Measurements from ENCODE around the gene SEMA5B. TPM values are rescaled to one million over a fixed set of nuclear protein-coding genes. Genes with fewer than 3 reads are reported as not detected.

SEMA5B gene
- polyA plus RNA-seq, 1 of the 3 experiments (the other 2 are of a cell fraction), result 0.43 TPM

- ChIA-PET CTCF (interaction anchor here (0.8 to 13.4 kb wide), 5 partner anchors 8 to 128 kb away, joined by 3 to 342 read pairs (median 5); partner anchors contain the start of gene SEMA5B), POLR2A (no interaction called here)
- 75% methylated on average over 5 of the region's 5 CpGs for WGBS (ENCODE audit: low lambda C conversion rate)
- Histone ChIP-seq H3F3A (replicated peaks; ENCODE audit: insufficient read depth) (no peaks in the 10 kb centered on the region), H3K4me2 (no peak overlapping the region), H3K27me3 (ENCODE audit: insufficient read depth) (peaks cover 28% of the 10 kb centered on the region), H3K9me3 (no peaks in the 10 kb centered on the region), H3K27ac (ENCODE audit: low read depth in 2 of 2, low read length in 1 of 2) (no peak overlapping the region), H3K79me2 (ENCODE audit: insufficient read depth) (no peaks in the 10 kb centered on the region), H2AFZ (ENCODE audit: low read depth) (no peak overlapping the region), H4K20me1 (ENCODE audit: insufficient read depth) (no peaks in the 10 kb centered on the region), H3K4me3 (ENCODE audit: low read depth in 2 of 2, low read length in 1 of 2) (no peak overlapping the region), H3K36me3 (replicated peaks in 1 of 2; ENCODE audit: control insufficient read depth in 1 of 2, insufficient read depth in 2 of 2, low read length in 1 of 2) (no peaks in the 10 kb centered on the region), H3K9ac (no peak overlapping the region), H3K9me2 (no peaks in the 10 kb centered on the region), H3K4me1 (ENCODE audit: control insufficient read depth in 1 of 2, insufficient read depth in 2 of 2, low read depth in 1 of 2, low read length in 1 of 2) (no peaks in the 10 kb centered on the region; a peak in 1 of 4 replicates)
- TF ChIP-seq TAF1 (IDR thresholded peaks at IDR 0.05; ENCODE audit: borderline replicate concordance, low read depth, low read length), result no peak
- no peak for TF ChIP-seq RAD21 (IDR thresholded peaks at IDR 0.05; ENCODE audit: low read length)
- TF ChIP-seq, protein P1, sequence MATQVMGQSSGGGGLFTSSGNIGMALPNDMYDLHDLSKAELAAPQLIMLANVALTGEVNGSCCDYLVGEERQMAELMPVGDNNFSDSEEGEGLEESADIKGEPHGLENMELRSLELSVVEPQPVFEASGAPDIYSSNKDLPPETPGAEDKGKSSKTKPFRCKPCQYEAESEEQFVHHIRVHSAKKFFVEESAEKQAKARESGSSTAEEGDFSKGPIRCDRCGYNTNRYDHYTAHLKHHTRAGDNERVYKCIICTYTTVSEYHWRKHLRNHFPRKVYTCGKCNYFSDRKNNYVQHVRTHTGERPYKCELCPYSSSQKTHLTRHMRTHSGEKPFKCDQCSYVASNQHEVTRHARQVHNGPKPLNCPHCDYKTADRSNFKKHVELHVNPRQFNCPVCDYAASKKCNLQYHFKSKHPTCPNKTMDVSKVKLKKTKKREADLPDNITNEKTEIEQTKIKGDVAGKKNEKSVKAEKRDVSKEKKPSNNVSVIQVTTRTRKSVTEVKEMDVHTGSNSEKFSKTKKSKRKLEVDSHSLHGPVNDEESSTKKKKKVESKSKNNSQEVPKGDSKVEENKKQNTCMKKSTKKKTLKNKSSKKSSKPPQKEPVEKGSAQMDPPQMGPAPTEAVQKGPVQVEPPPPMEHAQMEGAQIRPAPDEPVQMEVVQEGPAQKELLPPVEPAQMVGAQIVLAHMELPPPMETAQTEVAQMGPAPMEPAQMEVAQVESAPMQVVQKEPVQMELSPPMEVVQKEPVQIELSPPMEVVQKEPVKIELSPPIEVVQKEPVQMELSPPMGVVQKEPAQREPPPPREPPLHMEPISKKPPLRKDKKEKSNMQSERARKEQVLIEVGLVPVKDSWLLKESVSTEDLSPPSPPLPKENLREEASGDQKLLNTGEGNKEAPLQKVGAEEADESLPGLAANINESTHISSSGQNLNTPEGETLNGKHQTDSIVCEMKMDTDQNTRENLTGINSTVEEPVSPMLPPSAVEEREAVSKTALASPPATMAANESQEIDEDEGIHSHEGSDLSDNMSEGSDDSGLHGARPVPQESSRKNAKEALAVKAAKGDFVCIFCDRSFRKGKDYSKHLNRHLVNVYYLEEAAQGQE (IDR thresholded peaks at IDR 0.05; ENCODE audit: low read depth, low read length), result no peak
- TF ChIP-seq NRF1 (IDR thresholded peaks at IDR 0.05; ENCODE audit: low read depth, low read length), result no peak
- no peak for DNase-seq
Measured at GRCh38 chr3:123019591-123019990, 8.0 kb downstream of the SEMA5B start.

GRCh38 chr3:123019161-123019560 is 8.4 kb downstream of the SEMA5B start:
- Histone ChIP-seq H2AFZ (ENCODE audit: low read depth) (no peak overlapping the region), H3K4me2 (no peak overlapping the region), H3K9me3 (no peaks in the 10 kb centered on the region), H3K36me3 (replicated peaks in 1 of 2; ENCODE audit: control insufficient read depth in 1 of 2, insufficient read depth in 2 of 2, low read length in 1 of 2) (no peaks in the 10 kb centered on the region), H3K4me1 (ENCODE audit: control insufficient read depth in 1 of 2, insufficient read depth in 2 of 2, low read depth in 1 of 2, low read length in 1 of 2) (no peaks in the 10 kb centered on the region; a peak in 1 of 4 replicates), H3K27ac (ENCODE audit: low read depth in 2 of 2, low read length in 1 of 2) (no peak overlapping the region), H4K20me1 (ENCODE audit: insufficient read depth) (no peaks in the 10 kb centered on the region), H3K27me3 (ENCODE audit: insufficient read depth) (peaks cover 29% of the 10 kb centered on the region), H3K4me3 (ENCODE audit: low read depth in 2 of 2, low read length in 1 of 2) (no peak overlapping the region), H3F3A (replicated peaks; ENCODE audit: insufficient read depth) (no peaks in the 10 kb centered on the region), H3K9me2 (no peaks in the 10 kb centered on the region), H3K79me2 (ENCODE audit: insufficient read depth) (no peaks in the 10 kb centered on the region), H3K9ac (no peak overlapping the region)
- ChIA-PET CTCF (interaction anchor here (0.8 to 1.9 kb wide), 4 partner anchors 9 to 128 kb away, joined by 3 to 19 read pairs (median 4); partner anchors contain the start of gene SEMA5B), POLR2A (no interaction called here)
- 47% methylated on average over 3 of the region's 3 CpGs for WGBS (ENCODE audit: low lambda C conversion rate)
- no peak for TF ChIP-seq NRF1 (IDR thresholded peaks at IDR 0.05; ENCODE audit: low read depth, low read length)
- TF ChIP-seq EZH2phosphoT487 (IDR thresholded peaks at IDR 0.05; ENCODE audit: borderline replicate concordance, low read depth), result no peak
- no peak for TF ChIP-seq MXI1 (IDR thresholded peaks at IDR 0.05; ENCODE audit: low read depth, low read length)
- no peak for TF ChIP-seq RCOR1 (IDR thresholded peaks at IDR 0.05; ENCODE audit: low read length)
- TF ChIP-seq USF2 (IDR thresholded peaks at IDR 0.05; ENCODE audit: borderline replicate concordance, low read depth, low read length), result no peak
- no peak for TF ChIP-seq SMC3 (IDR thresholded peaks at IDR 0.05; ENCODE audit: low read depth, low read length)
- TF ChIP-seq SIN3A (IDR thresholded peaks at IDR 0.05; ENCODE audit: borderline replicate concordance, low read depth, low read length), result no peak
- TF ChIP-seq RAD21 (IDR thresholded peaks at IDR 0.05; ENCODE audit: low read length), result no peak
- TF ChIP-seq RXRA (IDR thresholded peaks at IDR 0.05; ENCODE audit: borderline replicate concordance, low read depth), result no peak
- TF ChIP-seq GATA2 (CRISPR knock-in tag; IDR thresholded peaks at IDR 0.05), result no peak
- TF ChIP-seq FOXM1 (IDR thresholded peaks at IDR 0.05; ENCODE audit: low read depth), result no peak
- no peak for TF ChIP-seq TEAD4 (IDR thresholded peaks at IDR 0.05; ENCODE audit: borderline replicate concordance, insufficient read depth)
- no peak for TF ChIP-seq CTCF (IDR thresholded peaks at IDR 0.05)
- no peak for DNase-seq
